ENCODE measurements around the gene CREB3L1. TPM values are rescaled to one million over a fixed set of nuclear protein-coding genes. Genes with fewer than 3 reads are reported as not detected.

CREB3L1 gene
- total RNA-seq, 1 donor from 2014 or later = 12.5 TPM

- peak overlapping the region; percentile 72 to 79 (median 73) for H3K4me3 ChIP-seq (ENCODE audit: low read length in 3 of 3)
Measured at GRCh38 chr11:46360878-46361277, 83.4 kb downstream of the CREB3L1 start.

GRCh38 chr11:46361283-46362155 is 84.1 kb downstream of the CREB3L1 start:
- Histone ChIP-seq H3K27ac (ENCODE audit: low read depth, low read length) (peak overlapping the region; percentile 98), H3K4me3 (ENCODE audit: low read length in 3 of 3) (peak overlapping the region; percentile 73 to 93 (median 79)), H3K27me3 (ENCODE audit: control insufficient read depth in 3 of 3, insufficient read depth in 3 of 3, low read length in 3 of 3) (no peaks in the 10 kb centered on the region), H3K9ac (ENCODE audit: low read depth in 1 of 3, low read length in 3 of 3) (peak overlapping the region; percentile 96 to 100 (median 98)), H3K4me1 (ENCODE audit: control insufficient read depth in 3 of 3, insufficient read depth in 3 of 3, low read length in 3 of 3) (peaks cover 49 to 64% (median 59%) of the 10 kb centered on the region in 3 donors), H3K9me3 (ENCODE audit: control insufficient read depth in 3 of 3, low read length in 3 of 3) (no peaks in the 10 kb centered on the region), H3K36me3 (ENCODE audit: control insufficient read depth in 3 of 3, insufficient read depth in 3 of 3, low read length in 3 of 3) (peaks cover 0 to 18% (median 5%) of the 10 kb centered on the region in 3 donors)

More at GRCh38 chr11:46360878-46361277, 83.4 kb downstream of the CREB3L1 start:
- Histone ChIP-seq H3K9ac (ENCODE audit: low read depth in 1 of 3, low read length in 3 of 3) (peak overlapping the region; percentile 96 to 100 (median 98)), H3K27ac (ENCODE audit: low read depth, low read length) (peak overlapping the region; percentile 98), H3K9me3 (ENCODE audit: control insufficient read depth in 3 of 3, low read length in 3 of 3) (no peaks in the 10 kb centered on the region), H3K36me3 (ENCODE audit: control insufficient read depth in 3 of 3, insufficient read depth in 3 of 3, low read length in 3 of 3) (peaks cover 0 to 18% (median 8%) of the 10 kb centered on the region in 3 donors), H3K27me3 (ENCODE audit: control insufficient read depth in 3 of 3, insufficient read depth in 3 of 3, low read length in 3 of 3) (no peaks in the 10 kb centered on the region), H3K4me1 (ENCODE audit: control insufficient read depth in 3 of 3, insufficient read depth in 3 of 3, low read length in 3 of 3) (peaks cover 48 to 59% (median 52%) of the 10 kb centered on the region in 3 donors)

GRCh38 chr11:46362156-46363030 is 84.9 kb downstream of the CREB3L1 start:
- Histone ChIP-seq H3K36me3 (ENCODE audit: control insufficient read depth in 3 of 3, insufficient read depth in 3 of 3, low read length in 3 of 3) (peaks cover 0 to 22% (median 5%) of the 10 kb centered on the region in 3 donors), H3K4me1 (ENCODE audit: control insufficient read depth in 3 of 3, insufficient read depth in 3 of 3, low read length in 3 of 3) (peaks cover 53 to 71% (median 67%) of the 10 kb centered on the region in 3 donors), H3K27me3 (ENCODE audit: control insufficient read depth in 3 of 3, insufficient read depth in 3 of 3, low read length in 3 of 3) (no peaks in the 10 kb centered on the region), H3K4me3 (ENCODE audit: low read length in 3 of 3) (peak overlapping the region; percentile 73 to 93 (median 79)), H3K9me3 (ENCODE audit: control insufficient read depth in 3 of 3, low read length in 3 of 3) (no peaks in the 10 kb centered on the region), H3K9ac (ENCODE audit: low read depth in 1 of 3, low read length in 3 of 3) (peak overlapping the region; percentile 96 to 100 (median 98)), H3K27ac (ENCODE audit: low read depth, low read length) (peak overlapping the region; percentile 98)

- H3K4me3 ChIP-seq (ENCODE audit: low read length in 3 of 3) = peak overlapping the region; percentile 73 to 93 (median 79)
- peaks cover 56 to 71% (median 70%) of the 10 kb centered on the region in 3 donors for H3K4me1 ChIP-seq (ENCODE audit: control insufficient read depth in 3 of 3, insufficient read depth in 3 of 3, low read length in 3 of 3)
Measured at GRCh38 chr11:46363031-46363407, 85.6 kb downstream of the CREB3L1 start.

GRCh38 chr11:46363455-46364005 is 86.1 kb downstream of the CREB3L1 start:
- H3K27ac ChIP-seq (ENCODE audit: low read depth, low read length) = peak overlapping the region; percentile 98
- H3K9ac ChIP-seq (ENCODE audit: low read depth in 1 of 3, low read length in 3 of 3) = peak overlapping the region; percentile 96 to 100 (median 98)
- no peaks in the 10 kb centered on the region for H3K27me3 ChIP-seq (ENCODE audit: control insufficient read depth in 3 of 3, insufficient read depth in 3 of 3, low read length in 3 of 3)
- peak overlapping the region; percentile 73 to 93 (median 79) for H3K4me3 ChIP-seq (ENCODE audit: low read length in 3 of 3)
- H3K9me3 ChIP-seq (ENCODE audit: control insufficient read depth in 3 of 3, low read length in 3 of 3) = no peaks in the 10 kb centered on the region
- peaks cover 8 to 32% (median 15%) of the 10 kb centered on the region in 3 donors for H3K36me3 ChIP-seq (ENCODE audit: control insufficient read depth in 3 of 3, insufficient read depth in 3 of 3, low read length in 3 of 3)
- peaks cover 56 to 71% (median 70%) of the 10 kb centered on the region in 3 donors for H3K4me1 ChIP-seq (ENCODE audit: control insufficient read depth in 3 of 3, insufficient read depth in 3 of 3, low read length in 3 of 3)

More at GRCh38 chr11:46363031-46363407, 85.6 kb downstream of the CREB3L1 start:
- peak overlapping the region; percentile 98 for H3K27ac ChIP-seq (ENCODE audit: low read depth, low read length)
- peaks cover 2 to 27% (median 10%) of the 10 kb centered on the region in 3 donors for H3K36me3 ChIP-seq (ENCODE audit: control insufficient read depth in 3 of 3, insufficient read depth in 3 of 3, low read length in 3 of 3)
- peak overlapping the region; percentile 96 to 100 (median 98) for H3K9ac ChIP-seq (ENCODE audit: low read depth in 1 of 3, low read length in 3 of 3)
- no peaks in the 10 kb centered on the region for H3K27me3 ChIP-seq (ENCODE audit: control insufficient read depth in 3 of 3, insufficient read depth in 3 of 3, low read length in 3 of 3)
- H3K9me3 ChIP-seq (ENCODE audit: control insufficient read depth in 3 of 3, low read length in 3 of 3) = no peaks in the 10 kb centered on the region

GRCh38 chr11:46364056-46364455 is 86.6 kb downstream of the CREB3L1 start:
- Histone ChIP-seq H3K9ac (ENCODE audit: low read depth in 1 of 3, low read length in 3 of 3) (peak overlapping the region; percentile 96 to 100 (median 98)), H3K9me3 (ENCODE audit: control insufficient read depth in 3 of 3, low read length in 3 of 3) (no peaks in the 10 kb centered on the region), H3K36me3 (ENCODE audit: control insufficient read depth in 3 of 3, insufficient read depth in 3 of 3, low read length in 3 of 3) (peaks cover 10 to 37% (median 16%) of the 10 kb centered on the region in 3 donors), H3K4me1 (ENCODE audit: control insufficient read depth in 3 of 3, insufficient read depth in 3 of 3, low read length in 3 of 3) (peaks cover 56 to 71% (median 70%) of the 10 kb centered on the region in 3 donors), H3K27me3 (ENCODE audit: control insufficient read depth in 3 of 3, insufficient read depth in 3 of 3, low read length in 3 of 3) (no peaks in the 10 kb centered on the region), H3K27ac (ENCODE audit: low read depth, low read length) (peak overlapping the region; percentile 98), H3K4me3 (ENCODE audit: low read length in 3 of 3) (peak overlapping the region; percentile 57 to 77 (median 62))

GRCh38 chr11:46364791-46365190 is 87.3 kb downstream of the CREB3L1 start:
- peaks cover 18 to 44% (median 24%) of the 10 kb centered on the region in 3 donors for H3K36me3 ChIP-seq (ENCODE audit: control insufficient read depth in 3 of 3, insufficient read depth in 3 of 3, low read length in 3 of 3)
- peak overlapping the region in 2 of 3 donors; percentile 38 to 77 for H3K4me3 ChIP-seq (ENCODE audit: low read length in 3 of 3)
- peak overlapping the region; percentile 96 to 100 (median 98) for H3K9ac ChIP-seq (ENCODE audit: low read depth in 1 of 3, low read length in 3 of 3)
- H3K27me3 ChIP-seq (ENCODE audit: control insufficient read depth in 3 of 3, insufficient read depth in 3 of 3, low read length in 3 of 3) = no peaks in the 10 kb centered on the region
- peaks cover 56 to 71% (median 70%) of the 10 kb centered on the region in 3 donors for H3K4me1 ChIP-seq (ENCODE audit: control insufficient read depth in 3 of 3, insufficient read depth in 3 of 3, low read length in 3 of 3)
- H3K27ac ChIP-seq (ENCODE audit: low read depth, low read length) = peak overlapping the region; percentile 98
- no peaks in the 10 kb centered on the region for H3K9me3 ChIP-seq (ENCODE audit: control insufficient read depth in 3 of 3, low read length in 3 of 3)

- Histone ChIP-seq H3K36me3 (ENCODE audit: control insufficient read depth in 3 of 3, insufficient read depth in 3 of 3, low read length in 3 of 3) (peaks cover 30 to 55% (median 35%) of the 10 kb centered on the region in 3 donors), H3K9me3 (ENCODE audit: control insufficient read depth in 3 of 3, low read length in 3 of 3) (no peaks in the 10 kb centered on the region), H3K4me1 (ENCODE audit: control insufficient read depth in 3 of 3, insufficient read depth in 3 of 3, low read length in 3 of 3) (peaks cover 49 to 63% (median 62%) of the 10 kb centered on the region in 3 donors), H3K27ac (ENCODE audit: low read depth, low read length) (no peak overlapping the region), H3K27me3 (ENCODE audit: control insufficient read depth in 3 of 3, insufficient read depth in 3 of 3, low read length in 3 of 3) (no peaks in the 10 kb centered on the region), H3K9ac (ENCODE audit: low read depth in 1 of 3, low read length in 3 of 3) (peak overlapping the region in 2 of 3 donors; percentile 96 to 100), H3K4me3 (ENCODE audit: low read length in 3 of 3) (no peak overlapping the region)
Measured at GRCh38 chr11:46366260-46366659, 88.8 kb downstream of the CREB3L1 start.

GRCh38 chr11:46366661-46367161 is 89.2 kb downstream of the CREB3L1 start:
- H3K27me3 ChIP-seq (ENCODE audit: control insufficient read depth in 3 of 3, insufficient read depth in 3 of 3, low read length in 3 of 3) = no peaks in the 10 kb centered on the region
- H3K9me3 ChIP-seq (ENCODE audit: control insufficient read depth in 3 of 3, low read length in 3 of 3) = no peaks in the 10 kb centered on the region
- peaks cover 49 to 60% (median 58%) of the 10 kb centered on the region in 3 donors for H3K4me1 ChIP-seq (ENCODE audit: control insufficient read depth in 3 of 3, insufficient read depth in 3 of 3, low read length in 3 of 3)
- no peak overlapping the region for H3K27ac ChIP-seq (ENCODE audit: low read depth, low read length)
- H3K9ac ChIP-seq (ENCODE audit: low read depth in 1 of 3, low read length in 3 of 3) = peak overlapping the region in 2 of 3 donors; percentile 19 to 100
- H3K4me3 ChIP-seq (ENCODE audit: low read length in 3 of 3) = no peak overlapping the region
- peaks cover 34 to 59% (median 39%) of the 10 kb centered on the region in 3 donors for H3K36me3 ChIP-seq (ENCODE audit: control insufficient read depth in 3 of 3, insufficient read depth in 3 of 3, low read length in 3 of 3)

Data from skeletal muscle tissue (tissue), 4 donors.